ENCODE measurements around the gene RABIF. TPM values are rescaled to one million over a fixed set of nuclear protein-coding genes. Genes with fewer than 3 reads are reported as not detected.
"Not testable (repeated sequence)": the region's sequence is repeated elsewhere in the genome, so short reads cannot be mapped to it uniquely, and the experiment has no call there.

The RABIF gene
- total and polyA plus RNA-seq, 9 donors = 2.7 to 11.7 (median 3.9) TPM

DNA sequence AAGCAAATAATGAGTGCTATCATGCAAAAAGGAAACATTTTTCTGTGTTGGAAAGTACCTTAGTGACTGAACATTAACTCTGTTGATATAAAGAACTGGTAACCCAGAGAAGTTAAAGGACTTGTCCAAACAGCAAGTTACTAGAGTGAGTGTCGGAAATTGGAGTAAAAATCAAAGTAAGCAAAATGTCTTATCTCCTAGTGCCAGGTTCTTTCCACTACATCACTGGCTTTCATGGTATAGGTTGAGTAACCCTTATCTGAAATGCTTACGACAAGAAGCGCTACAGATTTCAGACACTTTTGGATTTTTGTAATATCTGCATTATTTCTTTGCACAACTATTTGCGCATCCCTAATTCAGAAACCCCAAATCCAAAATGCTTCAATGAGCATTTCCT, 16.4 kb upstream of the RABIF start:
- no peak for DNase-seq
- intact Hi-C loops (cut with DNase I) = no loop called here
- Histone ChIP-seq H3K27ac (no peak overlapping the region), H3K4me3 (no peak overlapping the region), H3K27me3 (no peaks in the 10 kb centered on the region), H3K9me3 (no peaks in the 10 kb centered on the region), H3K36me3 (no peaks in the 10 kb centered on the region), H3K4me1 (ENCODE audit: insufficient read depth) (no peaks in the 10 kb centered on the region)
- WGBS, 3 donors = 72 to 96% (median 84%) methylated on average over 4 of the region's 4 CpGs
- TF ChIP-seq EP300 (IDR thresholded peaks at IDR 0.05) (no peak), POLR2A (IDR thresholded peaks at IDR 0.05) (no peak), CTCF (IDR thresholded peaks at IDR 0.05) (no peak)

GRCh38 chr1:202903808-202904207, 14.9 kb upstream of the RABIF start:
- H3K36me3 ChIP-seq; H3K4me1 ChIP-seq (ENCODE audit: insufficient read depth); DNase-seq; H3K27ac ChIP-seq; intact Hi-C loops (cut with DNase I); H3K4me3 ChIP-seq; H3K27me3 ChIP-seq; H3K9me3 ChIP-seq: not testable (repeated sequence)
- 86 to 93% (median 92%) methylated on average over 5 of the region's 5 CpGs for WGBS, 3 donors

DNA sequence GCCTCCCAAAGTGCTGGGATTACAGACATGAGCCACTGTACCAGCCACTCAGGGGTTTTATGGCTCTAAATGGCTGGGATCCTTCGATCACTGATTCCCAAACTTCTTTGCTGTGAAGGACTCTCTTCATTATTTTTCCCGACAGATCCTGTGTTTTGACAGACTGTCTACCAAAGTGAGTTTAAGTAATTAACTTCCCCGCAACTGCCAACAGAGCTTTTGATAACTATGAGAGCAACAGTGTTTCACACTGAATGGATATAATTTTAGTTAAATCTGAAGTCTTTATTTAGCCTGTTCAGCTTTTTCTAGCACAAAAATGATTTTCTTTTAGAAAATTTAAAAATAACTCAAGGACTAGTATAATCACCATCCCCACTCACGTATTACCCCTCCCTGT, 12.6 kb upstream of the RABIF start:
- 86 to 89% (median 88%) methylated on average over 4 of the region's 4 CpGs for WGBS, 3 donors
- intact Hi-C loops (cut with DNase I) = no loop called here
- Histone ChIP-seq H3K4me1 (ENCODE audit: insufficient read depth) (no peaks in the 10 kb centered on the region), H3K9me3 (no peaks in the 10 kb centered on the region), H3K36me3 (no peaks in the 10 kb centered on the region), H3K4me3 (no peak overlapping the region), H3K27ac (no peak overlapping the region), H3K27me3 (no peaks in the 10 kb centered on the region)
- TF ChIP-seq CTCF (IDR thresholded peaks at IDR 0.05) (no peak), POLR2A (IDR thresholded peaks at IDR 0.05) (no peak), EP300 (IDR thresholded peaks at IDR 0.05) (no peak)
- DNase-seq = no peak

DNA sequence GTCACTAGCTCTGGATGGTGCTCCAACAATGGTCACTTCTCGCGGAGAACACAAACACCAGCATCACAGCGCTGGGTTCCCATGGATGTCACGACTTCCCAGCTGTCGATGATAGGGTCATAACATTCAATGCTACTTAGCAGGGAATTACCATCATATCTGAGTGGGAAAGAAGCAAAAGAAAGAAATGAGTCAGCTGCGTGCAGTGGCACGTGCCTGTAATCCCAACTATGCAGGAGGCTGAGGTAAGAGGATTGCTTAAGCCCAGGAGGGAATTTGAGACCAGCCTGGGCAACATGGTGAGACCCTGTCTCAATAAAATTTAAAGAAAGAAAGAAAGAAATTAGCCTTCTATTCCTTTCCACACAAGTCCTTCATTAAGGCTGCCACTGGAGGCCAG, 3.6 kb upstream of the RABIF start:
- no peak for DNase-seq
- Histone ChIP-seq H3K9me3 (no peaks in the 10 kb centered on the region), H3K27me3 (no peaks in the 10 kb centered on the region), H3K36me3 (no peaks in the 10 kb centered on the region), H3K4me3 (no peak overlapping the region), H3K27ac (no peak overlapping the region), H3K4me1 (ENCODE audit: insufficient read depth) (no peaks in the 10 kb centered on the region)
- TF ChIP-seq POLR2A (IDR thresholded peaks at IDR 0.05) (no peak), CTCF (IDR thresholded peaks at IDR 0.05) (no peak), EP300 (IDR thresholded peaks at IDR 0.05) (no peak)
- intact Hi-C loops (cut with DNase I) = no loop called here
- WGBS, 3 donors = 91 to 95% (median 95%) methylated on average over 7 of the region's 7 CpGs

DNA sequence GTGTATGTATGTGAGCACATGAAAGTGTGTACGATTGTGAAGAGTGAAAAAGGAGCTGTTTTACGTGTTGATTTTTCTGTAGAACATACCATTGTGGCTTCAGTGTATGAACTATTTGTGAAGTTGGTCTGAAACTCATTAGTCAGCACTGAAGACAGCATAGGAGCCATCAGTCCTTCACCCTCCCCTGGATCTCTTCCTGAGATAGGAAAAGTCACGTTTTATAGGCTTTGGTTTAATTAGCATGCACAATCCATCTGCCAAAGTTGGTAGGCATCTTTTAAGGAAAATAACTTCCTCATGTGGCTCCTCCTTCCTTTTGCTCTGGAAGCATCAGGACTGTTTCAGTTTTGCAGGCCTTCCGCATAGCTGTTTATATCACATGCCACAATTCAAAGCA, 1.4 kb upstream of the RABIF start:
- H3K4me3 ChIP-seq = no peak overlapping the region
- no peak for DNase-seq
- H3K36me3 ChIP-seq = no peaks in the 10 kb centered on the region
- intact Hi-C loops (cut with DNase I) = no loop called here
- no peak overlapping the region for H3K27ac ChIP-seq
- H3K4me1 ChIP-seq (ENCODE audit: insufficient read depth) = no peaks in the 10 kb centered on the region
- no peaks in the 10 kb centered on the region for H3K9me3 ChIP-seq
- no peaks in the 10 kb centered on the region for H3K27me3 ChIP-seq
- no peak for TF ChIP-seq CTCF (IDR thresholded peaks at IDR 0.05)
- WGBS, 3 donors = 63 to 73% (median 64%) methylated on average over 4 of the region's 4 CpGs
